ENCODE results near the gene SVIL. TPM values are rescaled to one million over a fixed set of nuclear protein-coding genes. Genes with fewer than 3 reads are reported as not detected.

Gene SVIL
- total RNA-seq, 1 donor from 2014 or later: 79.6 TPM

- DNase-seq (ENCODE audit: low read depth in 2 of 2): no peak
These were observed 30.4 kb downstream of the SVIL start for GRCh38 chr10:29604291-29604825.

GRCh38 chr10:29603223-29603896, 31.4 kb downstream of the SVIL start:
- no peak for DNase-seq (ENCODE audit: low read depth in 2 of 2)

- DNase-seq (ENCODE audit: low read depth in 2 of 2): no peak
These were observed 34.0 kb downstream of the SVIL start for GRCh38 chr10:29600821-29601220.

GRCh38 chr10:29600067-29600466, 34.7 kb downstream of the SVIL start:
- DNase-seq (ENCODE audit: low read depth in 2 of 2): no peak

GRCh38 chr10:29598851-29599311, 35.9 kb downstream of the SVIL start:
- DNase-seq (ENCODE audit: low read depth in 2 of 2): no peak

GRCh38 chr10:29596826-29597225, 37.9 kb downstream of the SVIL start:
- DNase-seq (ENCODE audit: low read depth in 2 of 2): no peak

GRCh38 chr10:29596356-29596755, 38.4 kb downstream of the SVIL start:
- DNase-seq (ENCODE audit: low read depth in 2 of 2): no peak

- no peak for DNase-seq (ENCODE audit: low read depth in 2 of 2)
These were observed 39.0 kb downstream of the SVIL start for GRCh38 chr10:29595636-29596225.

- no peak for DNase-seq (ENCODE audit: low read depth in 2 of 2)
These were observed 39.6 kb downstream of the SVIL start for GRCh38 chr10:29595146-29595545.

- no peak for DNase-seq (ENCODE audit: low read depth in 2 of 2)
These were observed 43.2 kb downstream of the SVIL start for GRCh38 chr10:29591651-29591968.

GRCh38 chr10:29590915-29591650, 43.7 kb downstream of the SVIL start:
- no peak for DNase-seq (ENCODE audit: low read depth in 2 of 2)

GRCh38 chr10:29588629-29589421, 45.9 kb downstream of the SVIL start:
- DNase-seq (ENCODE audit: low read depth in 2 of 2): peak; percentile 12 to 58

- peak; percentile 12 to 51 for DNase-seq (ENCODE audit: low read depth in 2 of 2)
These were observed 46.8 kb downstream of the SVIL start for GRCh38 chr10:29587750-29588628.

- peak; percentile 59 to 65 for DNase-seq (ENCODE audit: low read depth in 2 of 2)
These were observed 47.5 kb downstream of the SVIL start for GRCh38 chr10:29587102-29587749.

- no peak for DNase-seq (ENCODE audit: low read depth in 2 of 2)
These were observed 48.3 kb downstream of the SVIL start for GRCh38 chr10:29586509-29586908.

- peak in 1 of 2 donors; percentile 35 for DNase-seq (ENCODE audit: low read depth in 2 of 2)
These were observed 49.2 kb downstream of the SVIL start for GRCh38 chr10:29585488-29585976.

GRCh38 chr10:29584436-29584835, 50.3 kb downstream of the SVIL start:
- no peak for DNase-seq (ENCODE audit: low read depth in 2 of 2)

GRCh38 chr10:29583674-29584073, 51.1 kb downstream of the SVIL start:
- peak in 1 of 2 donors; percentile 12 for DNase-seq (ENCODE audit: low read depth in 2 of 2)

GRCh38 chr10:29582769-29583168, 52.0 kb downstream of the SVIL start:
- DNase-seq (ENCODE audit: low read depth in 2 of 2): peak; percentile 80 to 85

- DNase-seq (ENCODE audit: low read depth in 2 of 2): no peak
These were observed 55.3 kb downstream of the SVIL start for GRCh38 chr10:29579455-29579970.
